B cell (primary cell): ENCODE results near the gene CMIP.

Experiments used
- EZH2 ChIP-seq: IDR thresholded peaks from 2 replicates; pipeline ENCODE4 v1.6.1; 2012; ENCODE audit warnings: borderline replicate concordance, low read depth, mild to moderate bottlenecking, moderate library complexity, low read length; ENCODE audit not compliant: insufficient read depth, poor library complexity, severe bottlenecking
- TF ChIP-seq, protein P1 (sequence below): fragments of 200-600 bp; IDR thresholded peaks from one replicate; pipeline ENCODE4 v1.8.0; 2022; ENCODE audit warnings: antibody characterized with exemption, mild to moderate bottlenecking

DNA sequence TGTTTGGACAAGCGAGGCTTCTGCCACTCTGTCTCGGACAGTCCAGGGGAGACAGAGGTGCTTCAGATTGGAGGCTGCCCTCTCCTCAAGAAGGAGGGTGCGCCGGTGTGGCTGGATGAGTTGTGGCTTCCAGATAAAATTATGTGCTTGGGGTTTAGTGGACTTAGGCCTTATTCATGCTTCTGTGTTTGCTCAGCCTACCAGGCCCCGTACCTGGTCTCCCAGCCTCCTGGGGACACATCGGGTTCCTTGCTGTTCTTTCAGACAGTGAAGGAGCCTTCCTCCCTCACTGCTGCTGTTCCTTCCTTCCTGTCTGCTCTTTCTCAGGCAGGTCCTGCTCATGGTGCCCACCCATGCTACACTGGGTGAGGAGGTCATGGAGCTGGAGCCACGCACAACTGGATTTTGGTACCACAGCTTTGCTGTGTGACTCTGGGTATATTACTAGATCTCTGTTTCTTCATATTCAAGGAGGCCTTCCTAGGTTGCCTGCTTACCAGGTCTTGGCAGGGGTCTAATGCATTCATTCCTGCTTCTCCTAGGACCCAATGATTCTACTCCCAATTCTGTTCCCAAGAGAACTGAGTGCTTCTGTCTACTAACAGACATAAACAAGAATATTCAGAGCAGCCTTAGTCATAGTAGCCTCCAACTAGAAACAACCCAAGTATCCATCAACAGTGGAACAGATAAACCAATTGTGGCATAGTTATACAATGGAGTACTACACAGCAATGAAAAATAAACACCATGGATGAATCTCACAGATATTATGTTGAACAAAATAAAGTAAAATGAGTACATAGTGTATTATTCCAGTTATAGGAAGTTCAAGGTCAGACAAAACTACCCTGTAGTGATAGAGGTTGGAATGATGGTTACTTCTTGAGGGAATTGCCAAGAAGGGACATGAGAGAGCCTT is 121.7 kb downstream of the CMIP start:
- TF ChIP-seq, protein P1, sequence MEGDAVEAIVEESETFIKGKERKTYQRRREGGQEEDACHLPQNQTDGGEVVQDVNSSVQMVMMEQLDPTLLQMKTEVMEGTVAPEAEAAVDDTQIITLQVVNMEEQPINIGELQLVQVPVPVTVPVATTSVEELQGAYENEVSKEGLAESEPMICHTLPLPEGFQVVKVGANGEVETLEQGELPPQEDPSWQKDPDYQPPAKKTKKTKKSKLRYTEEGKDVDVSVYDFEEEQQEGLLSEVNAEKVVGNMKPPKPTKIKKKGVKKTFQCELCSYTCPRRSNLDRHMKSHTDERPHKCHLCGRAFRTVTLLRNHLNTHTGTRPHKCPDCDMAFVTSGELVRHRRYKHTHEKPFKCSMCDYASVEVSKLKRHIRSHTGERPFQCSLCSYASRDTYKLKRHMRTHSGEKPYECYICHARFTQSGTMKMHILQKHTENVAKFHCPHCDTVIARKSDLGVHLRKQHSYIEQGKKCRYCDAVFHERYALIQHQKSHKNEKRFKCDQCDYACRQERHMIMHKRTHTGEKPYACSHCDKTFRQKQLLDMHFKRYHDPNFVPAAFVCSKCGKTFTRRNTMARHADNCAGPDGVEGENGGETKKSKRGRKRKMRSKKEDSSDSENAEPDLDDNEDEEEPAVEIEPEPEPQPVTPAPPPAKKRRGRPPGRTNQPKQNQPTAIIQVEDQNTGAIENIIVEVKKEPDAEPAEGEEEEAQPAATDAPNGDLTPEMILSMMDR, result no peak
- no peak for TF ChIP-seq EZH2
